CD14-positive monocyte (primary cell): ENCODE data around the gene CDSN. TPM values are rescaled to one million over a fixed set of nuclear protein-coding genes. Genes with fewer than 3 reads are reported as not detected.

Experiments used
- DNase-seq, 3 donors: peaks; one replicate each; pipeline ENCODE4 v3.0.0-alpha.2; 2011 to 2022
- H2AFZ ChIP-seq: 2 replicates; pipeline ENCODE4 v1.6.0; 2012; ENCODE audit warnings: mild to moderate bottlenecking, low read depth, low read length, inconsistent platforms; ENCODE audit not compliant: insufficient read depth, poor library complexity, severe bottlenecking
- H3K27ac ChIP-seq, 2 donors: 1 replicate in 1 of 2; 2 replicates in 1 of 2; pipeline ENCODE4 v1.5.1; 2012 to 2013; ENCODE audit warnings: low read length in 2 of 2, control low read depth in 1 of 2, inconsistent platforms in 1 of 2, low read depth in 1 of 2, mild to moderate bottlenecking in 1 of 2
- H3K27me3 ChIP-seq, 2 donors: one replicate each; pipeline versions ENCODE4 v1.6.0 to v1.6.1; 2011 to 2013; ENCODE audit warnings: low read length in 2 of 2; ENCODE audit not compliant: control insufficient read depth in 2 of 2, insufficient read depth in 2 of 2
- H3K36me3 ChIP-seq, 2 donors: replicated peaks in 1 of 2; 1 replicate in 1 of 2; 2 replicates in 1 of 2; pipeline versions ENCODE4 v1.5.1 to v1.6.1; 2012 to 2013; ENCODE audit warnings: low read length in 2 of 2, control low read depth in 1 of 2, inconsistent platforms in 1 of 2, mild to moderate bottlenecking in 1 of 2; ENCODE audit not compliant: insufficient read depth in 2 of 2, control insufficient read depth in 1 of 2
- H3K4me1 ChIP-seq, 2 donors: 1 replicate in 1 of 2; 2 replicates in 1 of 2; pipeline versions ENCODE4 v1.5.1 to v1.6.1; 2012 to 2013; ENCODE audit warnings: low read length in 2 of 2, control low read depth in 1 of 2, inconsistent platforms in 1 of 2, mild to moderate bottlenecking in 1 of 2, moderate library complexity in 1 of 2; ENCODE audit not compliant: insufficient read depth in 2 of 2, control insufficient read depth in 1 of 2
- H3K4me2 ChIP-seq: replicated peaks from 2 replicates; pipeline ENCODE3; 2012; ENCODE audit warnings: low read length, moderate library complexity, mild to moderate bottlenecking; ENCODE audit not compliant: poor library complexity, severe bottlenecking; ENCODE audit errors: extremely low read depth
- H3K4me3 ChIP-seq, 3 experiments: fragments of 200-600 bp in 1 of 3; sonication (generic) in 1 of 3; replicated peaks in 1 of 3; 1 replicate in 2 of 3; 2 replicates in 1 of 3; pipeline ENCODE4 v1.5.1; 2011 to 2013; ENCODE audit warnings: low read length in 3 of 3, mild to moderate bottlenecking in 3 of 3, control low read depth in 2 of 3, low read depth in 2 of 3, inconsistent platforms in 1 of 3, moderate library complexity in 1 of 3
- H3K79me2 ChIP-seq: 2 replicates; pipeline ENCODE4 v1.6.0; 2012; ENCODE audit warnings: mild to moderate bottlenecking, control low read depth, inconsistent platforms, low read length, moderate library complexity; ENCODE audit not compliant: insufficient read depth
- H3K9ac ChIP-seq: 2 replicates; pipeline ENCODE4 v1.6.0; 2017; ENCODE audit warnings: low read length, mild to moderate bottlenecking; ENCODE audit not compliant: insufficient read depth, poor library complexity, severe bottlenecking
- H3K9me3 ChIP-seq, 2 donors: replicated peaks in 1 of 2; 1 replicate in 1 of 2; 2 replicates in 1 of 2; pipeline versions ENCODE4 v1.5.1 to v1.6.1; 2012 to 2013; ENCODE audit warnings: low read length in 2 of 2, control low read depth in 1 of 2; ENCODE audit not compliant: control insufficient read depth in 1 of 2, insufficient read depth in 1 of 2
- H4K20me1 ChIP-seq: 2 replicates; pipeline ENCODE4 v1.6.0; 2012; ENCODE audit warnings: mild to moderate bottlenecking, low read length, control low read depth, moderate library complexity; ENCODE audit not compliant: insufficient read depth
- H3K27ac Mint-ChIP-seq, 7 donors: one replicate each; pipeline ENCODE4 v1.8.0; 2020; ENCODE audit warnings: mild to moderate bottlenecking in 7 of 7, mixed read lengths in 7 of 7, moderate library complexity in 6 of 7, inconsistent platforms in 2 of 7
- H3K27me3 Mint-ChIP-seq, 3 donors: one replicate each; pipeline ENCODE4 v1.8.0; 2021 to 2022; ENCODE audit warnings: low read depth in 3 of 3, mild to moderate bottlenecking in 3 of 3, mixed read lengths in 3 of 3, moderate library complexity in 3 of 3, inconsistent platforms in 1 of 3
- H3K36me3 Mint-ChIP-seq, 2 donors: one replicate each; pipeline ENCODE4 v1.8.0; 2020; ENCODE audit warnings: mixed read lengths in 2 of 2, inconsistent platforms in 1 of 2, mild to moderate bottlenecking in 1 of 2
- H3K4me1 Mint-ChIP-seq: one replicate; pipeline ENCODE4 v1.8.0; 2020; ENCODE audit warnings: mild to moderate bottlenecking, mixed read lengths
- H3K4me3 Mint-ChIP-seq, 2 donors: one replicate each; pipeline ENCODE4 v1.8.0; 2020; ENCODE audit warnings: mild to moderate bottlenecking in 2 of 2, mixed read lengths in 2 of 2, moderate library complexity in 1 of 2
- H3K9me3 Mint-ChIP-seq, 7 donors: one replicate each; pipeline ENCODE4 v1.8.0; 2020 to 2022; ENCODE audit warnings: mixed read lengths in 7 of 7, mild to moderate bottlenecking in 6 of 7, moderate library complexity in 6 of 7, inconsistent platforms in 2 of 7
- CTCF ChIP-seq: fragments of 200-600 bp; IDR thresholded peaks from one replicate; pipeline ENCODE4 v1.8.0; 2022; ENCODE audit warnings: antibody characterized with exemption, mild to moderate bottlenecking
- WGBS: methylation state at CpG from one replicate; pipeline ENCODE4 v1.1.5; 2013; ENCODE audit warnings: missing lambda C conversion rate; ENCODE audit not compliant: insufficient coverage; 5-methylcytosine and 5-hydroxymethylcytosine counted together
- intact Hi-C, 2 donors: fragments of 100-400 bp; cut with micrococcal nuclease; formaldehyde crosslinking; loops; one replicate each; pipeline versions ENCODE4 v1.15.0 to v1.15.1; 2023
- polyA plus RNA-seq, 3 donors: library from polyadenylated mRNA; depleted of rRNA in 1 of 3; unstranded in 2 of 3; stranded (reverse) in 1 of 3; fragments of 300-500 nt in 2 of 3; fragments of >200 nt in 1 of 3; fragmentation: Illumina TruSeq in 2 of 3; gene quantifications; 1 replicate in 2 of 3; 2 replicates in 1 of 3; pipeline ENCODE4 v1.2.3, GENCODE V29; 2012 to 2021

Gene CDSN
- polyA plus RNA-seq, 3 donors, result not detected

DNA sequence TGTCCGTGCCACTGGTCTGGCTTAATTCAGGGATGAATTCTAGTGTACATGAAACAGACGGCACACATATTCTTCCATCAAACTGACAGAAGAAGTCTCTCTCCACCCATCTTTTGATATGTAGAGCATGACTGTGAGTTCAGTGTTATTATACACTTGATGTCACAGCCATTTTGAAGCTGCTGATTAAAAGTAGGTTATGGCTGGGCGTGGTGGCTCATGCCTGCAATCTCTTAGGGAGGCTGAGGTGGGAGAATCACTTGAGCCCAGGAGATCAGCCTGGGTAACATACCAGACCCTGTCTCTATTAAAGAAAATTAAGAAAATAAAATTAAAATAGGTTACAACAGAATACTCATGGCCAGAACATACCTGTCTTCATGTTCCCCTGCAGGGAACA lies 28.6 kb downstream of the CDSN start:
- peaks cover 0 to 3% (median 0%) of the 10 kb centered on the region in 7 donors for H3K9me3 Mint-ChIP-seq
- no peak overlapping the region for H3K4me3 Mint-ChIP-seq
- H4K20me1 ChIP-seq, result no peaks in the 10 kb centered on the region
- no peak overlapping the region for H3K4me3 ChIP-seq
- no CpG with 5 or more reads among the region's 3 CpGs for WGBS
- no peak overlapping the region for H3K27ac ChIP-seq
- H3K4me2 ChIP-seq, result no peak overlapping the region
- H3K27ac Mint-ChIP-seq, result no peak overlapping the region
- peaks cover 25 to 42% of the 10 kb centered on the region in 2 donors for H3K4me1 ChIP-seq
- no peaks in the 10 kb centered on the region for H3K9me3 ChIP-seq
- H3K27me3 ChIP-seq, result peaks cover 5% of the 10 kb centered on the region in 2 donors
- H3K27me3 Mint-ChIP-seq, result peaks cover 1 to 6% (median 3%) of the 10 kb centered on the region in 3 donors
- no peaks in the 10 kb centered on the region for H3K36me3 ChIP-seq
- H3K36me3 Mint-ChIP-seq, result peaks cover 0 to 2% of the 10 kb centered on the region in 2 donors
- DNase-seq, result no peak
- peaks cover 44% of the 10 kb centered on the region for H3K4me1 Mint-ChIP-seq
- H3K9ac ChIP-seq, result no peak overlapping the region
- H3K79me2 ChIP-seq, result no peaks in the 10 kb centered on the region
- no peak for TF ChIP-seq CTCF
- H2AFZ ChIP-seq, result no peak overlapping the region
- intact Hi-C loops, result no loop called here

DNA sequence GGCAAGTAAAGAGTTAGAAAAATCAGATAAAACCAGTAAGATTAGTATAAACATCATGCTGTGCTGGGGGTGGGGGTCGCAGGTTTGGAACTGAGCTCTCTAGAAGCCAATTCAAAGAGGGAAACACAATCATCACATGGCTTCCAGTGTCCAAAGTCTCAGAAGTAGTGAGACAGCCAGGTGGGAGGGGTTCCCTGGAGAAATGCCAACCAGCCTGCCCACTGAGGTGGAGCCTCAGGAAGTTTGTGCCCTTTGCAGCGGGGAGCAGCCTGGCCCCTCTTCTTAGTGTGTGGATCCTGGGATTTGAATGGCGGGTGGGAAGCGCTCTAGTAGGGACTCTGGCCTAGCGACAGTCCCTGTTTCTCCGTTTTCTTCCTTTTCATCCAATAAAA lies 29.3 kb downstream of the CDSN start:
- Histone ChIP-seq H3K4me3 (no peak overlapping the region), H4K20me1 (no peaks in the 10 kb centered on the region), H3K4me2 (no peak overlapping the region), H2AFZ (no peak overlapping the region), H3K36me3 (no peaks in the 10 kb centered on the region), H3K79me2 (no peaks in the 10 kb centered on the region), H3K27me3 (peaks cover 5 to 8% of the 10 kb centered on the region in 2 donors), H3K27ac (no peak overlapping the region), H3K9ac (no peak overlapping the region), H3K4me1 (peaks cover 25 to 38% of the 10 kb centered on the region in 2 donors), H3K9me3 (no peaks in the 10 kb centered on the region)
- intact Hi-C loops, result no loop called here
- no peak for TF ChIP-seq CTCF
- peaks cover 3 to 11% (median 4%) of the 10 kb centered on the region in 3 donors for H3K27me3 Mint-ChIP-seq
- H3K4me3 Mint-ChIP-seq, result no peak overlapping the region
- no peak for DNase-seq
- peaks cover 0 to 2% of the 10 kb centered on the region in 2 donors for H3K36me3 Mint-ChIP-seq
- no peak overlapping the region for H3K27ac Mint-ChIP-seq
- peaks cover 39% of the 10 kb centered on the region for H3K4me1 Mint-ChIP-seq
- 100% methylated on average over 2 of the region's 6 CpGs for WGBS
- H3K9me3 Mint-ChIP-seq, result peaks cover 0 to 3% (median 0%) of the 10 kb centered on the region in 7 donors
